ENCODE results near the gene CRIP1.

CRIP1 gene

GRCh38 chr14:105525326-105525725 lies 38.6 kb downstream of the CRIP1 start:
- no peak overlapping the region for H2AFZ ChIP-seq (ENCODE audit: low read length)
- TF ChIP-seq CTCF (IDR thresholded peaks at IDR 0.05; ENCODE audit: low read length) (no peak), EZH2phosphoT487 (IDR thresholded peaks at IDR 0.05; ENCODE audit: low read length) (no peak), EZH2 (optimal IDR thresholded peaks at IDR 0.05; ENCODE audit: low read depth, low read length) (no peak)
- H3K4me3 ChIP-seq (ENCODE audit: low read length): no peak overlapping the region
- no peak overlapping the region for H3K9ac ChIP-seq (ENCODE audit: low read length)
- DNase-seq: no peak
- peaks cover 4% of the 10 kb centered on the region; the same call in 1 of the 2 replicates for H3K4me1 ChIP-seq (ENCODE audit: low read length)
- no peaks in the 10 kb centered on the region for H4K20me1 ChIP-seq (ENCODE audit: insufficient read depth, low read length)
- peaks cover 55% of the 10 kb centered on the region for H3K27me3 ChIP-seq (replicated peaks; ENCODE audit: insufficient read depth, low read length)
- no peaks in the 10 kb centered on the region for H3K79me2 ChIP-seq (ENCODE audit: low read length)
- no peak overlapping the region for H3K27ac ChIP-seq (ENCODE audit: low read length)
- no peaks in the 10 kb centered on the region for H3K36me3 ChIP-seq (replicated peaks; ENCODE audit: insufficient read depth, low read length)
- no peaks in the 10 kb centered on the region for H3K9me2 ChIP-seq (replicated peaks; ENCODE audit: insufficient read depth, low read length)
- no peak overlapping the region for H3K4me2 ChIP-seq (ENCODE audit: low read depth, low read length)
- peaks cover 6% of the 10 kb centered on the region; the same call in 1 of the 2 replicates for H3F3A ChIP-seq (ENCODE audit: insufficient read depth, low read length)
- no peaks in the 10 kb centered on the region for H3K9me3 ChIP-seq (replicated peaks; ENCODE audit: insufficient read depth, low read length)

GRCh38 chr14:105525861-105526775 lies 39.4 kb downstream of the CRIP1 start, which contains the start of gene TMEM121:
Gene TMEM121, plus strand, starts transcription at chr14:105526583. Its CDS starts 2,252 bp downstream, at chr14:105528835.
- Histone ChIP-seq H3K27me3 (replicated peaks; ENCODE audit: insufficient read depth, low read length) (peaks cover 57% of the 10 kb centered on the region), H3F3A (ENCODE audit: insufficient read depth, low read length) (peaks cover 6% of the 10 kb centered on the region; the same call in 1 of the 2 replicates), H3K36me3 (replicated peaks; ENCODE audit: insufficient read depth, low read length) (no peaks in the 10 kb centered on the region), H3K27ac (ENCODE audit: low read length) (no peak within 1 kb of the TSS), H2AFZ (ENCODE audit: low read length) (peak within 1 kb of the TSS; percentile 90), H3K79me2 (ENCODE audit: low read length) (no peaks in the 10 kb centered on the region), H3K9me2 (replicated peaks; ENCODE audit: insufficient read depth, low read length) (no peaks in the 10 kb centered on the region), H3K4me1 (ENCODE audit: low read length) (peaks cover 4% of the 10 kb centered on the region; the same call in 1 of the 2 replicates), H3K9me3 (replicated peaks; ENCODE audit: insufficient read depth, low read length) (no peaks in the 10 kb centered on the region), H3K4me2 (ENCODE audit: low read depth, low read length) (peak within 1 kb of the TSS; percentile 74), H3K9ac (ENCODE audit: low read length) (peak within 1 kb of the TSS; percentile 50; the same call in 1 of the 2 replicates), H4K20me1 (ENCODE audit: insufficient read depth, low read length) (no peaks in the 10 kb centered on the region), H3K4me3 (ENCODE audit: low read length) (peak within 1 kb of the TSS; percentile 67)
- peak; percentile 33 for DNase-seq
- TF ChIP-seq CTCF (IDR thresholded peaks at IDR 0.05; ENCODE audit: low read length) (no peak), EZH2phosphoT487 (IDR thresholded peaks at IDR 0.05; ENCODE audit: low read length) (no peak), EZH2 (optimal IDR thresholded peaks at IDR 0.05; ENCODE audit: low read depth, low read length) (no peak)

- TF ChIP-seq EZH2phosphoT487 (IDR thresholded peaks at IDR 0.05; ENCODE audit: low read length) (no peak), EZH2 (optimal IDR thresholded peaks at IDR 0.05; ENCODE audit: low read depth, low read length) (no peak), CTCF (IDR thresholded peaks at IDR 0.05; ENCODE audit: low read length) (no peak)
- Histone ChIP-seq H3K27ac (ENCODE audit: low read length) (no peak overlapping the region), H2AFZ (ENCODE audit: low read length) (peak overlapping the region; percentile 90), H3K9ac (ENCODE audit: low read length) (peak overlapping the region; percentile 50; the same call in 1 of the 2 replicates), H3K4me2 (ENCODE audit: low read depth, low read length) (peak overlapping the region; percentile 74), H4K20me1 (ENCODE audit: insufficient read depth, low read length) (no peaks in the 10 kb centered on the region), H3K27me3 (replicated peaks; ENCODE audit: insufficient read depth, low read length) (peaks cover 55% of the 10 kb centered on the region), H3K9me3 (replicated peaks; ENCODE audit: insufficient read depth, low read length) (no peaks in the 10 kb centered on the region), H3K9me2 (replicated peaks; ENCODE audit: insufficient read depth, low read length) (no peaks in the 10 kb centered on the region), H3K4me1 (ENCODE audit: low read length) (peaks cover 4% of the 10 kb centered on the region; the same call in 1 of the 2 replicates), H3K36me3 (replicated peaks; ENCODE audit: insufficient read depth, low read length) (no peaks in the 10 kb centered on the region), H3F3A (ENCODE audit: insufficient read depth, low read length) (peaks cover 6% of the 10 kb centered on the region; the same call in 1 of the 2 replicates), H3K4me3 (ENCODE audit: low read length) (peak overlapping the region; percentile 67), H3K79me2 (ENCODE audit: low read length) (no peaks in the 10 kb centered on the region)
- no peak for DNase-seq
These were observed 40.2 kb downstream of the CRIP1 start for GRCh38 chr14:105526776-105527380.

Data from MM.1S (cell line).